Spleen (tissue), 11 donors: Measurements from ENCODE around the gene TMCC1. TPM values are rescaled to one million over a fixed set of nuclear protein-coding genes. Genes with fewer than 3 reads are reported as not detected.
"Not testable (repeated sequence)": the region's sequence is repeated elsewhere in the genome, so short reads cannot be mapped to it uniquely, and the experiment has no call there.

Experiments
- DNase-seq: peaks from one replicate; pipeline ENCODE4 v3.0.0-alpha.2; 2020
- H3K27ac ChIP-seq, 8 donors: fragments of 200-600 bp; sonication (generic) in 7 of 8; 1 replicate in 4 of 8; 2 replicates in 4 of 8; pipeline versions ENCODE4 v1.5.0 to v1.8.0; 2016 to 2021; ENCODE audit warnings: inconsistent platforms in 4 of 8, mild to moderate bottlenecking in 4 of 8, moderate library complexity in 1 of 8
- H3K27me3 ChIP-seq, 7 donors: fragments of 200-600 bp; sonication (generic) in 6 of 7; replicated peaks in 1 of 7; 1 replicate in 4 of 7; 2 replicates in 3 of 7; pipeline versions ENCODE4 v1.5.0 to v1.8.0; 2016 to 2021; ENCODE audit warnings: inconsistent platforms in 3 of 7, mild to moderate bottlenecking in 1 of 7
- H3K36me3 ChIP-seq, 6 donors: fragments of 200-600 bp; sonication (generic) in 5 of 6; 1 replicate in 4 of 6; 2 replicates in 2 of 6; pipeline versions ENCODE4 v1.5.0 to v1.8.0; 2016 to 2021; ENCODE audit warnings: inconsistent platforms in 2 of 6
- H3K4me1 ChIP-seq, 6 donors: fragments of 200-600 bp; sonication (generic) in 5 of 6; 1 replicate in 3 of 6; 2 replicates in 3 of 6; pipeline versions ENCODE4 v1.5.0 to v1.8.0; 2016 to 2021; ENCODE audit warnings: inconsistent platforms in 3 of 6
- H3K4me3 ChIP-seq, 8 donors: fragments of 200-600 bp; sonication (generic) in 7 of 8; 1 replicate in 4 of 8; 2 replicates in 4 of 8; pipeline versions ENCODE4 v1.5.0 to v1.8.0; 2016 to 2021; ENCODE audit warnings: inconsistent platforms in 4 of 8, mild to moderate bottlenecking in 4 of 8, moderate library complexity in 2 of 8
- H3K9me3 ChIP-seq, 8 donors: fragments of 200-600 bp; sonication (generic) in 7 of 8; 1 replicate in 4 of 8; 2 replicates in 4 of 8; pipeline versions ENCODE4 v1.5.0 to v1.8.0; 2016 to 2021; ENCODE audit warnings: inconsistent platforms in 4 of 8
- CTCF ChIP-seq, 11 experiments: fragments of 200-600 bp in 7 of 11; fragments of 450-650 bp in 4 of 11; sonication (generic) in 4 of 11; IDR thresholded peaks in 8 of 11; conservative IDR thresholded peaks in 3 of 11; 1 replicate in 7 of 11; 2 replicates in 4 of 11; pipeline versions ENCODE4 v1.4.0 to v1.8.0; 2016 to 2021; ENCODE audit warnings: antibody characterized with exemption in 11 of 11, inconsistent platforms in 4 of 11, mild to moderate bottlenecking in 1 of 11
- POLR2A ChIP-seq, 3 donors: fragments of 450-650 bp; IDR thresholded peaks; one replicate each; pipeline ENCODE4 v1.5.1; 2017; ENCODE audit warnings: antibody characterized with exemption in 3 of 3, mild to moderate bottlenecking in 1 of 3
- POLR2AphosphoS5 ChIP-seq, 3 donors: sonication (generic); formaldehyde crosslinking; IDR thresholded peaks; one replicate each; pipeline ENCODE4 v1.5.1; 2017; ENCODE audit warnings: antibody characterized with exemption in 3 of 3
- WGBS, 5 donors: extraction: QIAGEN DNeasy Blood & Tissue Kit in 3 of 5; methylation state at CpG; one replicate each; pipeline versions ENCODE4 v1.1.5 to v1.1.7; 2013 to 2018; 5-methylcytosine and 5-hydroxymethylcytosine counted together
- intact Hi-C: fragments of 100-400 bp; cut with DNase I; formaldehyde crosslinking; loops from one replicate; pipeline ENCODE4 v1.15.0; 2023; ENCODE audit warnings: low total_unique reads
- polyA plus RNA-seq, 3 donors: library from polyadenylated mRNA; stranded (reverse); fragments of 200-250 nt; gene quantifications; one replicate each; pipeline ENCODE4 v1.2.1, GENCODE V29; 2013
- total RNA-seq, 7 donors: library from RNA; depleted of rRNA in 3 of 7; stranded (reverse); fragments of >200 nt in 3 of 7; fragmentation: NEBNext Ultra II Directional in 4 of 7; extraction: Animal tissue kit (Norgen Biotek cat#: 25700) in 4 of 7; gene quantifications; one replicate each; pipeline versions ENCODE4 v1.1.0 to v1.2.1, GENCODE V29; 2016 to 2021
- donor health status: healthy with polysubstance abuse.
- donor health status: DM: no; HTN: no; CAD: no; lungs with moderate emphysema.
- donor health status: DM: no; HTN: no; CAD: no.
- donor health status: Bipolar disorder and iron deficiency.
- donor health status: healthy.
- donor health status: DM: no; HTN: no; CAD: no.
- donor health status: DM: yes; HTN: yes; CAD: no.

Gene TMCC1
- total and polyA plus RNA-seq, 10 donors = 4.5 to 45.5 (median 32.5) TPM

DNA sequence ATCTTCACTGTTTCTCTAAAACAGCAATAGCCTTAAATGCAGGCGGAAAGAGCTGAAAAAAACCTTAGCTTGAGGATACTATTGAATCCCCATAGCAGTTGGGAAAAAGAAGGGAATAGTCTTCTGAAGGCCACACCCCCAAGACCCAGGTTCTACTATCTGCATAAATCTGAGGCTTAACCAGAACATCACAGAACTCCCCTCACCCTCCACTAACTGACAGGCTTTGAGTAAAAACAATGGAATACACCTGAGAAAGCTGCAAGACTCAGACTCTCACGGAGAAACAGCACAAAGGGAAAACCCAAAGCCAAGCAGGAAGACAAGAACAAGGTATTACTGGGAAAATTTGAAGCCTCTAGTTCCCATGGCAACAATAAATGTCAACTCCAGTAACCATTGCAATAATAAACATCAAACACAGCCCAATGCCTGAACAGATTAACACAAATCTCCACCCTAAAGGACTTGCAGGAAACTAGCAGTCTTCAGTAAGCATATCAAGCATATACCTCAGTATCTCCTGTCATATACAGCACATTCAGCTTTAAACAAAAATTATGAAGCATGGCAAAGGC is 56.4 kb downstream of the TMCC1 start:
- peaks cover 0 to 15% (median 0%) of the 10 kb centered on the region in 6 donors for H3K36me3 ChIP-seq
- peaks cover 0 to 4% (median 2%) of the 10 kb centered on the region in 8 donors for H3K9me3 ChIP-seq
- DNase-seq = no peak
- TF ChIP-seq POLR2A (IDR thresholded peaks at IDR 0.05) (no peak), POLR2AphosphoS5 (IDR thresholded peaks at IDR 0.05) (no peak), CTCF (IDR thresholded peaks at IDR 0.05 in 8 of 11, conservative IDR thresholded peaks at IDR 0.05 in 3 of 11) (no peak)
- WGBS, 5 donors = 79 to 95% (median 84%) methylated on average over 2 of the region's 2 CpGs
- no peaks in the 10 kb centered on the region for H3K27me3 ChIP-seq
- no peak overlapping the region for H3K27ac ChIP-seq
- H3K4me1 ChIP-seq = peaks cover 0 to 20% (median 6%) of the 10 kb centered on the region in 6 donors
- H3K4me3 ChIP-seq = no peak overlapping the region
- intact Hi-C loops = loop anchor here (5.0 kb wide), 1 partner anchor 100 kb away; no protein-coding TSS in a partner anchor

- TF ChIP-seq POLR2AphosphoS5 (IDR thresholded peaks at IDR 0.05) (no peak), CTCF (IDR thresholded peaks at IDR 0.05 in 8 of 11, conservative IDR thresholded peaks at IDR 0.05 in 3 of 11) (no peak), POLR2A (IDR thresholded peaks at IDR 0.05) (no peak)
- Histone ChIP-seq H3K27ac (no peak overlapping the region), H3K36me3 (peaks cover 0 to 14% (median 0%) of the 10 kb centered on the region in 6 donors), H3K4me1 (peaks cover 0 to 23% (median 6%) of the 10 kb centered on the region in 6 donors), H3K4me3 (no peak overlapping the region), H3K9me3 (no peaks in the 10 kb centered on the region), H3K27me3 (no peaks in the 10 kb centered on the region)
- DNase-seq = no peak
- WGBS, 5 donors = 38 to 66% (median 47%) methylated on average over 2 of the region's 2 CpGs
- intact Hi-C loops = loop anchor here (5.0 kb wide), 1 partner anchor 101 kb away; no protein-coding TSS in a partner anchor
These were observed 57.0 kb downstream of the TMCC1 start for GRCh38 chr3:129836381-129837064.

DNA sequence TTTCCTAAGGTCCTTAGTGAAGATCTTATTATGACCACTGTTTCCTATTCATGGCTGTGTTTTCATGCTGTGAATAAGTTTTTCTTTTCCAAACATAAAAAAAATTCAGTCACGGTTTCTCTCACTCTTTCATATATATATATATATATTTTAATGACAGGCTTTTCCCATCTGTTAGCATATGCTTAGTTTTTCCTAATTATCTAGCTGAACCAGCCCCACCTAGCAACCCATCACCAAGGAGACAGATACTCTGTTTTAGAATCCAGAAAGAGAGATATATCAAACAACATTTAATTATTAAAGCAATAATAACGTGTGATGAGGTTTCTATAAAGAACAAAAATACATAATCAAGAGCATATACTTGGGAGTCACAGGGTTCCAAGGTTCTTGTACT is 58.3 kb downstream of the TMCC1 start:
- Histone ChIP-seq H3K9me3 (no peaks in the 10 kb centered on the region), H3K27me3 (no peaks in the 10 kb centered on the region), H3K4me1 (peaks cover 0 to 23% (median 6%) of the 10 kb centered on the region in 6 donors), H3K4me3 (no peak overlapping the region), H3K27ac (no peak overlapping the region), H3K36me3 (peaks cover 0 to 6% (median 0%) of the 10 kb centered on the region in 6 donors)
- DNase-seq = no peak
- intact Hi-C loops = loop anchor here (5.0 kb wide), 1 partner anchor 102 kb away; no protein-coding TSS in a partner anchor
- WGBS, 5 donors = 85 to 96% (median 90%) methylated on average over 2 of the region's 2 CpGs
- no peak for TF ChIP-seq POLR2A (IDR thresholded peaks at IDR 0.05)
- no peak for TF ChIP-seq POLR2AphosphoS5 (IDR thresholded peaks at IDR 0.05)
- no peak for TF ChIP-seq CTCF (IDR thresholded peaks at IDR 0.05 in 8 of 11, conservative IDR thresholded peaks at IDR 0.05 in 3 of 11)

DNA sequence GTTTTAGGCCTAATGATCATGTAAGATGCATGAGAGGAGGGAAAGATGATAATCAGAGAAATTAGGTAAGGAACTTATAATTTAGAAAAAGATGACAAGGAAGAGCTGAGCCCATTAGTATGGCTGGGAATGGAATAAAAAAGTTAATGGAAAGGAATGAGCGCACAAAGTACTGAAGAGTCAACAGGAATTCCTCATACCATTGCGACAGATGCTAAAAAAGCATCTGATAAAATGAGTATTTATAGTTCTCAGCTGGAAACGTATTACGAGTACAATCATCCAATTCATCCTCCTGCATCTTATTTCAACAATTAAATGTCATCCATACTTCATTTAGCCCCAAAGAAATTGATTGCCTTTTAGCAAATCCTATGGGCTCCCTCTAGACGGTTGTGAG is 58.9 kb downstream of the TMCC1 start:
- H3K4me1 ChIP-seq = peaks cover 0 to 29% (median 8%) of the 10 kb centered on the region in 6 donors
- H3K36me3 ChIP-seq = peaks cover 0 to 6% (median 0%) of the 10 kb centered on the region in 6 donors
- DNase-seq = no peak
- TF ChIP-seq POLR2A (IDR thresholded peaks at IDR 0.05) (no peak), CTCF (IDR thresholded peaks at IDR 0.05 in 8 of 11, conservative IDR thresholded peaks at IDR 0.05 in 3 of 11) (no peak), POLR2AphosphoS5 (IDR thresholded peaks at IDR 0.05) (no peak)
- no peaks in the 10 kb centered on the region for H3K27me3 ChIP-seq
- 85 to 96% (median 90%) methylated on average over 5 of the region's 5 CpGs for WGBS, 5 donors
- intact Hi-C loops = no loop called here
- no peak overlapping the region for H3K27ac ChIP-seq
- H3K9me3 ChIP-seq = no peaks in the 10 kb centered on the region
- H3K4me3 ChIP-seq = no peak overlapping the region

DNA sequence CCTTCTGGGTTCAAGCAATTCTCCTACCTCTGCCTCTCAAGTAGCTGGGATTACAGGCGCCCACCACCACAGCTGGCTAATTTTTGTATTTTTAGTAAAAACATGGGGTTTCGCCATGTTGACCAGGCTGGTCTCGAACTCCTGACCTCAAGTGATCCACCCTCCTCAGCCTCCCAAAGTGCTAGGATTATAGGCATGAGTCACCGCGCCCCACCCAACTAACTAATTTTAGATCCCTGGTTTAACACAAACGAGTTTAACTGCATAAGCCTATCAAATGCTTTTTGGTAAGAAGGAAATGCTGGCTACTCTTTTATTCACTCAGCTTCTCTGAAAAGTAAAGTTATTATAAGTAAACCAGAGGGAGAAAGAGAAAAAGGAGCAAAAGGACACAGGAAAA is 61.6 kb downstream of the TMCC1 start:
- H3K27me3 ChIP-seq = not testable (repeated sequence)

More for the DNA sequence above, 61.6 kb downstream of the TMCC1 start:
- intact Hi-C loops, H3K27ac ChIP-seq, H3K4me3 ChIP-seq, DNase-seq, H3K9me3 ChIP-seq, H3K36me3 ChIP-seq: not testable (repeated sequence)
- H3K4me1 ChIP-seq = peaks cover 6 to 44% (median 17%) of the 10 kb centered on the region in 6 donors
- WGBS, 5 donors = 83 to 88% (median 84%) methylated on average over 6 of the region's 6 CpGs
